Measurements from ENCODE around the gene NET1.

Gene NET1

GRCh38 chr10:5441106-5441505 lies 28.7 kb downstream of the NET1 start:
- intact Hi-C loops (cut with micrococcal nuclease), result no loop called here
- H3K36me3 Mint-ChIP-seq (ENCODE audit: low read depth), result no peaks in the 10 kb centered on the region
- H3K4me3 Mint-ChIP-seq, result no peak overlapping the region
- peaks cover 9% of the 10 kb centered on the region for H3K4me1 Mint-ChIP-seq (ENCODE audit: low read depth)
- no peak overlapping the region for H3K27ac Mint-ChIP-seq
- H3K27me3 Mint-ChIP-seq, result no peaks in the 10 kb centered on the region
- no peaks in the 10 kb centered on the region for H3K9me3 Mint-ChIP-seq

GRCh38 chr10:5442065-5442989 lies 30.0 kb downstream of the NET1 start:
- H3K4me1 Mint-ChIP-seq (ENCODE audit: low read depth), result peaks cover 9% of the 10 kb centered on the region
- H3K27ac Mint-ChIP-seq, result no peak overlapping the region
- H3K4me3 Mint-ChIP-seq, result no peak overlapping the region
- H3K9me3 Mint-ChIP-seq, result no peaks in the 10 kb centered on the region
- intact Hi-C loops (cut with micrococcal nuclease), result loop anchor here (1.0 kb wide), 1 partner anchor 181 kb away; no protein-coding TSS in a partner anchor
- H3K27me3 Mint-ChIP-seq, result no peaks in the 10 kb centered on the region
- H3K36me3 Mint-ChIP-seq (ENCODE audit: low read depth), result no peaks in the 10 kb centered on the region

GRCh38 chr10:5442990-5443370 lies 30.6 kb downstream of the NET1 start:
- no peak overlapping the region for H3K27ac Mint-ChIP-seq
- H3K4me1 Mint-ChIP-seq (ENCODE audit: low read depth), result peaks cover 9% of the 10 kb centered on the region
- no peaks in the 10 kb centered on the region for H3K9me3 Mint-ChIP-seq
- no peak overlapping the region for H3K4me3 Mint-ChIP-seq
- no peaks in the 10 kb centered on the region for H3K36me3 Mint-ChIP-seq (ENCODE audit: low read depth)
- intact Hi-C loops (cut with micrococcal nuclease), result loop anchor here (1.0 kb wide), 1 partner anchor 180 kb away; no protein-coding TSS in a partner anchor
- H3K27me3 Mint-ChIP-seq, result no peaks in the 10 kb centered on the region

- intact Hi-C loops (cut with micrococcal nuclease), result no loop called here
- Mint-ChIP-seq H3K4me1 (ENCODE audit: low read depth) (peaks cover 9% of the 10 kb centered on the region), H3K4me3 (no peak overlapping the region)
Observed at GRCh38 chr10:5443429-5443828, 31.1 kb downstream of the NET1 start.

GRCh38 chr10:5445006-5445405 lies 32.6 kb downstream of the NET1 start:
- no peaks in the 10 kb centered on the region for H3K27me3 Mint-ChIP-seq

More at GRCh38 chr10:5443429-5443828, 31.1 kb downstream of the NET1 start:
- H3K9me3 Mint-ChIP-seq, result no peaks in the 10 kb centered on the region
- H3K27me3 Mint-ChIP-seq, result no peaks in the 10 kb centered on the region
- no peak overlapping the region for H3K27ac Mint-ChIP-seq
- no peaks in the 10 kb centered on the region for H3K36me3 Mint-ChIP-seq (ENCODE audit: low read depth)

GRCh38 chr10:5446390-5446926 lies 34.1 kb downstream of the NET1 start:
- Mint-ChIP-seq H3K9me3 (no peaks in the 10 kb centered on the region), H3K4me1 (ENCODE audit: low read depth) (peaks cover 9% of the 10 kb centered on the region), H3K27me3 (no peaks in the 10 kb centered on the region), H3K27ac (peak overlapping the region; percentile 73), H3K36me3 (ENCODE audit: low read depth) (peaks cover 7% of the 10 kb centered on the region), H3K4me3 (peak overlapping the region; percentile 81)
- intact Hi-C loops (cut with micrococcal nuclease), result loop anchor here (5.0 kb wide), 1 partner anchor 161 kb away; no protein-coding TSS in a partner anchor

More at GRCh38 chr10:5445006-5445405, 32.6 kb downstream of the NET1 start:
- intact Hi-C loops (cut with micrococcal nuclease), result loop anchor here (5.0 kb wide), 1 partner anchor 162 kb away; no protein-coding TSS in a partner anchor
- peaks cover 9% of the 10 kb centered on the region for H3K4me1 Mint-ChIP-seq (ENCODE audit: low read depth)
- H3K4me3 Mint-ChIP-seq, result no peak overlapping the region
- no peaks in the 10 kb centered on the region for H3K36me3 Mint-ChIP-seq (ENCODE audit: low read depth)
- no peak overlapping the region for H3K27ac Mint-ChIP-seq
- H3K9me3 Mint-ChIP-seq, result no peaks in the 10 kb centered on the region

GRCh38 chr10:5447056-5447455 lies 34.7 kb downstream of the NET1 start:
- H3K4me1 Mint-ChIP-seq (ENCODE audit: low read depth), result peaks cover 9% of the 10 kb centered on the region
- H3K4me3 Mint-ChIP-seq, result peak overlapping the region; percentile 69
- intact Hi-C loops (cut with micrococcal nuclease), result loop anchor here (5.0 kb wide), 1 partner anchor 160 kb away; no protein-coding TSS in a partner anchor
- no peaks in the 10 kb centered on the region for H3K27me3 Mint-ChIP-seq
- peaks cover 13% of the 10 kb centered on the region for H3K36me3 Mint-ChIP-seq (ENCODE audit: low read depth)
- H3K9me3 Mint-ChIP-seq, result no peaks in the 10 kb centered on the region
- H3K27ac Mint-ChIP-seq, result peak overlapping the region; percentile 73

- Mint-ChIP-seq H3K4me1 (ENCODE audit: low read depth) (peaks cover 9% of the 10 kb centered on the region), H3K36me3 (ENCODE audit: low read depth) (peaks cover 19% of the 10 kb centered on the region), H3K27ac (peak overlapping the region; percentile 73), H3K4me3 (peak overlapping the region; percentile 69), H3K9me3 (no peaks in the 10 kb centered on the region), H3K27me3 (no peaks in the 10 kb centered on the region)
- intact Hi-C loops (cut with micrococcal nuclease), result loop anchor here (5.0 kb wide), 1 partner anchor 160 kb away; no protein-coding TSS in a partner anchor
Observed at GRCh38 chr10:5447611-5448071, 35.3 kb downstream of the NET1 start.

GRCh38 chr10:5448333-5449001 lies 36.1 kb downstream of the NET1 start:
- Mint-ChIP-seq H3K4me1 (ENCODE audit: low read depth) (peaks cover 9% of the 10 kb centered on the region), H3K36me3 (ENCODE audit: low read depth) (peaks cover 27% of the 10 kb centered on the region), H3K9me3 (no peaks in the 10 kb centered on the region), H3K27me3 (no peaks in the 10 kb centered on the region), H3K4me3 (peak overlapping the region; percentile 63), H3K27ac (peak overlapping the region; percentile 54)
- intact Hi-C loops (cut with micrococcal nuclease), result loop anchor here (5.0 kb wide), 1 partner anchor 159 kb away; no protein-coding TSS in a partner anchor

GRCh38 chr10:5449227-5449626 lies 36.9 kb downstream of the NET1 start:
- H3K27ac Mint-ChIP-seq, result peak overlapping the region; percentile 28
- H3K4me1 Mint-ChIP-seq (ENCODE audit: low read depth), result peaks cover 9% of the 10 kb centered on the region
- H3K4me3 Mint-ChIP-seq, result peak overlapping the region; percentile 57

GRCh38 chr10:5449823-5450222 lies 37.5 kb downstream of the NET1 start:
- Mint-ChIP-seq H3K27me3 (no peaks in the 10 kb centered on the region), H3K9me3 (no peaks in the 10 kb centered on the region), H3K36me3 (ENCODE audit: low read depth) (peaks cover 41% of the 10 kb centered on the region), H3K4me3 (peak overlapping the region; percentile 63), H3K4me1 (ENCODE audit: low read depth) (peaks cover 4% of the 10 kb centered on the region), H3K27ac (peak overlapping the region; percentile 86)
- intact Hi-C loops (cut with micrococcal nuclease), result loop anchor here (5.0 kb wide), 1 partner anchor 157 kb away; no protein-coding TSS in a partner anchor

More at GRCh38 chr10:5449227-5449626, 36.9 kb downstream of the NET1 start:
- no peaks in the 10 kb centered on the region for H3K9me3 Mint-ChIP-seq
- intact Hi-C loops (cut with micrococcal nuclease), result loop anchor here (5.0 kb wide), 1 partner anchor 158 kb away; no protein-coding TSS in a partner anchor
- peaks cover 35% of the 10 kb centered on the region for H3K36me3 Mint-ChIP-seq (ENCODE audit: low read depth)
- H3K27me3 Mint-ChIP-seq, result no peaks in the 10 kb centered on the region

GRCh38 chr10:5450605-5451384 lies 38.4 kb downstream of the NET1 start:
- H3K27ac Mint-ChIP-seq, result no peak overlapping the region
- intact Hi-C loops (cut with micrococcal nuclease), result no loop called here
- H3K27me3 Mint-ChIP-seq, result no peaks in the 10 kb centered on the region
- peak overlapping the region; percentile 30 for H3K4me3 Mint-ChIP-seq
- H3K36me3 Mint-ChIP-seq (ENCODE audit: low read depth), result peaks cover 48% of the 10 kb centered on the region
- H3K4me1 Mint-ChIP-seq (ENCODE audit: low read depth), result no peaks in the 10 kb centered on the region
- no peaks in the 10 kb centered on the region for H3K9me3 Mint-ChIP-seq

Data from dendritic cell treated with granulocyte-macrophage colony-stimulating factor and Interleukin-4, amounts not matched to agents 40 ng/mL and 50 ng/mL, for 4 days (primary cell).